ENCODE results near the gene GFY.
A peak's percentile ranks its signal among the peaks of the same experiment; 100 is the strongest.

The GFY gene

DNA sequence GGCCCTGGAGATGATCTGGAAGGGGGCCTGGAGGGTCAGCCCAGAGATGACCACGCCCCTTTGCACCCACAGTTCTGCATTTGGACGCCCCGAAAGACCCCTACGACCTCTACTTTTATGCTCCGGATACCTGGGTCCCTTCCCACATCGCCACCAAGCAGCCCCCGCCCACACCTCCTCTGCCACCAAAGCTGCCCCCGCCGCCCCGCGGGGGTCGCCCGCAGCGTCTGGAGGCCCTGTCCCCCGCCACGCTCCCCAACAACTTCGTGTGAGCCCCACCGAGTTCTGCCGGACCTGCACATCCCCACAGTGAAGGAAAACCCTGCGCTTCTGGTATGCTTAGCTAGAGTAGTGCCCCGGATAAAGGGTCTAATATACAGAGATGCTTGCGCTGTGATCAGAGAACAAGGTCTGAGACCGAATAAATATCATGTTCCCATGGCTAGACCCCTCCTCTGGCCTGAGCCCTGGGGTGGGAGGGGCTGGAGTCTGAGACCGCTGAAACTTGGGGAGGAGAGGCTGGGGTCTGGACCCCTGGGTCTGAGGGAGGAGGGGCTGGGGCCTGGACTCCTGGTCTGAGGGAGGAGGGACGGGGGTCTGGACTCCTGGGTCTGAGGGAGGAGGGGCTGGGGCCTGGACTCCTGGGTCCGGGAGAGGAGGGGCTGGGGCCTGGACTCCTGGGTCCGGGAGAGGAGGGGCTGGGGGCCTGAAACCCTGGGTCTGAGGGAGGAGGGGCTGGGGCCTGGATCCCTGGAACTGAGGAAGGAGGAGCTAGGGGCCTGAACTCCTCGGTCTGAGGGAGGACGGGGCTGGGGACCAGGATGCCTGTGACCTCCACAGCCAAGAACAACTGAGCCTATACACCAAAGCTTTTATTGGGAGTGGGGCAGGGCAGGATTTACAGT, 3.6 kb downstream of the GFY start:
- DNase-seq (ENCODE audit: low read depth), result no peak

DNA sequence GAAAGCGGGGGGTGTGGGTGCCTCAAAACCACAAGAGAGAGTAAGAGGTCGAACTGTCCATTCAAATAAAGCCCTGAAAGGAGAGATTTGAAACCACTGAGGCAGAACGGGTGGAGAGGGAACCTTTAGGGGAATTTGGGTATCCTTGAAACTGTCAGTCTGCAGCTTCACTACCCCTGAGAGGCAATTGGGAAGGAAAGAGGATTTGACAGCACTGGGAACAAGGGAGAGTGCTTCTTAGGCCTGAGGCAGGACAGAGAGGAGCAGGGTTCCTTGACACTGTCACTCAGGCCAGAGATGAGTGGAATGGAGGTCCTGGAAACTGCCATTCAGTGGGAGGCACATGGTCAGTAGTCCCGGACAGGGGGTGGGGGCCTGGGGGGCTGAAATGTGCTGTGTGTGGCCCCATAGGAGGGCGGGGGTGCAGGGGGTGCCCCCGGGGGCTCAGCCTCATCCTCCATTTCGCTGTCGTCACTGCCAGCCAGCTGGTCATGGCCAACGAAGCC, 5.0 kb downstream of the GFY start:
- no peak for DNase-seq (ENCODE audit: low read depth)

DNA sequence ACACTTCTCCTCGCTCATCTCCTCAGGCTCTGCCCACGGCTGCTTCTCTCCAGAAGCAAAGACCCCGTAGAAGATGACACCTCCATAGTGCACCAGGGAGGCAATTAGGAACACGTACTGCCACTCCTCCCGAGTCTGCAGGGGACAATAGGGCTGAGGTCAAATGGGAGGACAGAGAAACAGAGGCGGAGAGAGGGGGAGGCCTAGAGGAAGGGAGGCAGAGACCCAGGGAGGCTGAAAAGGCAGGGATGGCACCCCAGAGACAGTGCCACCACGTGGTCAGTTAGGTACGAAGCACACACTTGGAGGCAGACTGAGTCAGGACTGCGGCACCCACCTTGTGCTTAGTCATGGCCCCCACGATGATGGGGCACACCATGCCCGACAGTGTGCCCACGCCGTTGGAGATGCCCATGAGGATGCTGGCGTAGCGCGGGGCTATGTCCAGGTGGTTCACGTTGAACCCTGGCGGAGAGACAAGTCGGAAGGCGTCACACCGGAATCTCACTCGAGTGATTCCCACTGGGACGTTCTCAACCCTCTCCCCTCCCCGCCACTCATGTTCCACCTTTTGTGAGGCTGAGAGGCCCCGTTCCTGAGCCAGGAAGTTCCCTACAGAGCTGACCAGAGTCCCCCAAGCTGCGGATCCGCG, 5.6 kb downstream of the GFY start:
- DNase-seq (ENCODE audit: low read depth), result no peak

DNA sequence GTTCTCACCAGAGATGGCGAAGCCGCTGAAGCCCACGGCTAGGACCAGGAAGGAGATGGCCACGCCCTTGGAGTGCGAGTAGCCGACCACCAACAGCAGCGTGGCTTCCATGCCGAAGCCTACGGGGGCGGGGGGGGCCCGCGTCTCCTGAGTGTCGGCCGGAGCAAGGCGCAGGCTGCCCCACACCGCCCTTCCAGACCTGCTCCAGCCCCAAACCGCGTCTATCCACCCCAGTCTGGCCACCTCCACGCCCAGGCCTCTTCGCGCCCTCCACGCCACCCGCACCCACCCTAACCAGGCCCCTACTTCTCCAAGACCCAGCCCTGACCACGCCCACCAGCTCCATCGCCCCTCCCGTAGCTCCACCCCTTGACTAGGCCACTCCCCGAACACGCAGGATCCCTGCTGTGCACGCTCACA, 6.2 kb downstream of the GFY start:
- no peak for DNase-seq (ENCODE audit: low read depth)

DNA sequence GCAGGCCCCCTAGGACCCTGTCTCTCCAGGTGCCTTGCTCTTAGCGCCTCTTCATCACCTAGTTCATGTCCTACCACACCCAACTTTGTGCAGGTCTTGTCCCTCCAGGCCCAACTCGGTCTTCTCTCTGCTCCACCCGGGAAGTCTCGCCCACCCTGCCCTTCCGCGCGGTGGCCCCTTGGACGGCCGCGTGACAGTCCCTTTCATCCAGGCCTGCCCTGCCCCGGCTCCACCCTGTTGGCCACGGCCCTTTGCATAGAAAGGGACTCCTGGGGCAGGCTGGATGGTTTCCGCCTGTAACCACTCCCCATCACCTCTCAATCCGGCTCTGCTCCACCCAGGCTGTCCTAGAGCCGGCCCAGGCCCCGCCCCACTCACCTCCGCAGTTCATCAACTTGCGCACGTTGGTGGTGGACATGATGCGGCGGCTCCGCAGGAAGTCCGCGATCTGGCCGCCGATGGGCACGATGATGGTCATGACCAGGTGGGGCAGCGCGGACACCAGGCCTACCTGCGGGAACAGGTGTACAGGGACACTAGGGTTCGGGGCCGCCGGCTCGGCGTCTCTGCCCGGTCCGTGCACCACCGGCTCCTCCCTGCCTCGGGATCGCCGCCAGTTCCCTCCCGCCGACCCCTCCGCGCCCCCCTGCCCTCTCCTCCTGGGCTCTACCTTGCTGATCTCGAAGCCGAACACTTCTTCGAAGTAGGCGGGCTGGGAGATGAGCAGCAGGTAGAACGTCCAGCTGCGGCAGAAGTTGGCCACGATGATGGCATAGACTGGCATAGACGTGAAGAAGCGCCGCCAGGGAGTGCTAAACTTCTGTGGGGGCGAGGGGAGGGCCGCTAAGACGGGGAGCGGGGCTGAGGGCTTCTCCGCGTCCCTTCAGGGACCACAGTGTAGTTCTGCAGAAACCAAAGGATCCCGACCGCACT, 7.2 kb downstream of the GFY start:
- no peak for DNase-seq (ENCODE audit: low read depth)

DNA sequence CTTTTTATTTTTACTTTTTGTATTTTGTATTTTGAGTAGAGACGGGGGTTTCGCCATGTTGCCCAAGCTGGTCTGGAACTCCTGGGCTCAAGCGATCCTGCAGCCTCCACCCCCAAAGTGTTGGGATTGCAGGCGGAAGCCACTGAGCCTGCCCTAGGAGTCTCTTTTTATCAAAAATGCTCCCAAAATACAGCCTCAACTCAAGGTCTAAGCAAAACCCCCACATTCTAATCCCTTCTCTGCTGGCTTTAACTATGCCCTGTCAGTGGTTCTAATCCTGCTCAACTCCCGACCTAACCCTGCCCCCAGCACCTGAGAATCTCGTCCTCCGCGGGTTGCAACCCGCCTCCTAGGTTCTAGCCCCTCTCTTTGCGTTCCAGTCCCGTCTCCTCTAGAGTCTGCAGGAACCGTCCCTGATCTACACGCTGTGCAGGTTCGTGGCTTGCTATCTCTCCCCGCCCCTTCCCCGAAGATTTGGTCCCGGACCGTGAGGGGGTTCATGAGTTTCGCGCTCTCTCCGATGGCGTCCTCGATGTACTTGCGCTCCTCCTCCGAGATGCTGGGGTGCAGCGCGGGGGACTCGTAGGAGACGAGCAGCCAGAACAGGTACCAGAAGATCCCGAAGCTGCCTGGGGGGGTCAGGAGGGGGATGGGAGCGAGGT, 8.2 kb downstream of the GFY start:
- DNase-seq (ENCODE audit: low read depth), result no peak

DNA sequence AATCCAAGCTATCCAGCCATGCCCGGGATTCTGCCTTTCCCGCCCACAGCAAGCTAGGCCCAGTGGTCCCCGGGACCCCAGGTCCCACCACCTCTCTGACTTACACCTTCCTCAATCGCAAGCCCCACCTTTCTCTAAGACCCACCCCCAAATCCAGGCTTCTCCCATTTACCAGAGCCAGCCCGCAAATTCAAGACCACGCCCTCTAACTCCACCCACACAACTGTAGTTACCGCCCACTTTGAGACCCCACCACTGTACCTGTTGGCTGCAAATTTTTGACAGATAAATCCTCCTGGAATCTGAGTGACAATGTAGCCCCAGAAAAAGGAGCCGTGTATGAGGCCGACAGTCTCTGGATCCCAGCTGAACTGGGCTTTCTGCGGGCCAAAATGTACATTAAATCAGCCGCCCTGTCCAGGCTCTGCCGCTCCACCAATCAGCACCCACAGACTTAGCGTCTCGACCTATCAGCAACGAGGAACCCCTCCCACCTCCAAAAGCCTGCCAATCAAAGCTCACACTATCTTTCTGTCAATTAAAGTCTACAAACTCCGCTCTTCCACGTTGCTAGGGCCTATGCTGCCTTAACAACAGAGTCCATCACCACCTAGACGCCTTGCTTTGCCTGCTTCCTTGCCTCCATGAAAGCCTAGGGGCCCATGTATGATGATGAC, 9.9 kb downstream of the GFY start:
- no peak for DNase-seq (ENCODE audit: low read depth)

DNA sequence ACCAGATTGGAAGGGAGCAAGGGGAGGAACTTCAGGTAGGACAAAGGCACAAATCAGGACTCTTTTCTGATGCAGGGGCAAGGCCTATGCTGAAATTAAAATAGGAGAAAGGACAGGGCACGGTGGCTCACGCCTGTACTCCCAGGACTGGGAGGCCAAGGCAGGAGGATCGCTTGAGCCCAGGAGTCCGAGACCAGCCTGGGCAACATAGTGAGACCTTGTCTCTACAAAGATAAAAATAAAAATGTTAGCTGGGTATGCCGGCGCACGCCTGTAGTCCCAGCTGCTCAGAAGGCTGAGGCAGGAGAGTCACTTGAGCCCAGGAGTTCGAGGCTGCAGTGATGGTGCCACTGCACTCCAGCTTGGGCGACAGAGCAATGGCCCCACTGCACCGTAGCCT, 10.5 kb downstream of the GFY start:
- DNase-seq (ENCODE audit: low read depth), result no peak

DNA sequence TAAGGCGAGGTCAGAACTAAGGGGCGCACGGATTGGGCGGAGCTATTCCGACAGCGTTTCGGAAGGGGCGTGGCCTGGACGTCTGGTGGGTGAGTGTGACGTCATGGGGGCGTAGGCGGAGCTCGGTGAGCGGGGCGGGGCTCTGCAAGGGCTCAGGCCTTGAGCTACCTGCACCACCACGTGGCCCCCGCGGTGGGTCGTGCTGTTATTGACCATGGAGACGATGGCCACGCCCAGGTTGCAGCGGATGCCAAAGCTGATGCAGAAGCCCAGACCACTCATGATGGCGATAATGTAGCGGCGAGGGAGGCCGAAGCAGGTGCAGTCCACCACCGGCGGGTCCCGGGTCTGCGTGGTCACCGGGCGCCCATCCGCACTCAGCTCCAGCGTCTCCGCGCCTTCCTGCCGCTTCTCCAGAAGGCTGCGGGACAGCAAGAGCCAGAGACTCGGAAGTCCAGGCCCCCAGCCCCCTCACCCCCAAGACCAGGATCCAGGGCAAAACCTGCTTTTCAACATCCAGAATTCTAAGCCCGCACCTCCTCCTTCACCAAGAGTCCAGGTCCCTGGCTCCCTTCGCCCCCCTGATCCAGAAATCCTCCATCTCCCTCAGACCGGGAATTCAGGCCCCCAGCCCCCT, 11.3 kb downstream of the GFY start:
- DNase-seq (ENCODE audit: low read depth), result peak; percentile 31

DNA sequence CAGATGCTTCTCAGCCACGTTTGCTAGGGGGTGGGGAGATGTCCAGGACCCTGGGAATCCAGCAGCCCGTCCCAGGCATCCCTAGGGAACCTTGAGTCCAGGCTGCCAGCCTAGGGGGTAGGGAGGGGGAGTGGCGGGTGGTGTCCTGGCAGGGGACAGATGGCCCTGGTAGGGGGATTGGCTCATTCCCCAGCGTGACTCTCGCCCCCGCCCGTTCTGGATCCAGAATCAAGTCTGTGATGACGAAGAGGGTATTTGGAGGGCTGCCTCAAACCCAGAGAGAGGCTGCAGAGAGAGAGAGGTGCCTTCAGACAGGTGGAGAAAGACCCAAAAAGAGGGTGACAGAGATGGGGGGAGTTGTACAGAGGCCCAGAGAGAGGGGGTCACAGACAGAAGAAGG, 12.0 kb downstream of the GFY start:
- DNase-seq (ENCODE audit: low read depth), result no peak

DNA sequence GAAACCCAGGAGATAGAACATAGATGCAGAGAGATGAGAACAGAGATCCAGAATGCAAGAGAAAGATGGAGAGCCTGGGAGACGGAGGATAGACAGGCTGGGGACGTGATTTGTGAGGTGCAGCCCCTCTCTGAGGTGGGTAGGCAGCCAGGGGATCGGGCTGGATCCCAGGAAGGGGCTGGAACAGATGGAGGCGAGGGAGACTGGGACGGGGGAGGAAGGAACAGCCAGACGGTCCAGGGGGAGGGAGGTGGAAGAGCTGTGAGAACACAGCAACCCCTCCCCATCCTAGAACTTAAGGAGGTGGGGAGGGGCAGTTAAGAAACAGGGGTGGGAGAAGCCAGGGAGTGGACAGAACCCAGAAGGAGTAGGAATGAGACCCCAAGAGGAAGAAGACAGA, 13.1 kb downstream of the GFY start:
- no peak for DNase-seq (ENCODE audit: low read depth)

DNA sequence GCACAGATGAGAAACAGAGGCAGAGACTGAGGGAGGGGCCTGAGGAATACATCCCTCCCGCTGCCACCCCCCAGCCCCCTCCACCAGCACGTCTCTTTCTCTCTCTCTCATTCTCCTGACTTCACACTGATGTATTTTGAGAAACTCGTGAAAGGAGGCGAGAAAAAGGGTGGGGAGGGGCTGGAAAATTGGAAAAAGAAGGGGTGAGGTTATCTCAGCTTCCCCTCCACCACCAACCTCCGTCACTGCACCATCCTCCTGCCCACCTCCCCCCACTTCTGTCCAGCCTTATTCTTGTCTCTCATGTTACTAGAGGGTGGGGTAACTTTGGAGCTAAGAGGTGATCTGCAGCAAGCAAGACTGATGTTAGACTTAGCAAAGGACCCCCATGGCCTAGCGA, 14.6 kb downstream of the GFY start:
- DNase-seq (ENCODE audit: low read depth), result no peak

DNA sequence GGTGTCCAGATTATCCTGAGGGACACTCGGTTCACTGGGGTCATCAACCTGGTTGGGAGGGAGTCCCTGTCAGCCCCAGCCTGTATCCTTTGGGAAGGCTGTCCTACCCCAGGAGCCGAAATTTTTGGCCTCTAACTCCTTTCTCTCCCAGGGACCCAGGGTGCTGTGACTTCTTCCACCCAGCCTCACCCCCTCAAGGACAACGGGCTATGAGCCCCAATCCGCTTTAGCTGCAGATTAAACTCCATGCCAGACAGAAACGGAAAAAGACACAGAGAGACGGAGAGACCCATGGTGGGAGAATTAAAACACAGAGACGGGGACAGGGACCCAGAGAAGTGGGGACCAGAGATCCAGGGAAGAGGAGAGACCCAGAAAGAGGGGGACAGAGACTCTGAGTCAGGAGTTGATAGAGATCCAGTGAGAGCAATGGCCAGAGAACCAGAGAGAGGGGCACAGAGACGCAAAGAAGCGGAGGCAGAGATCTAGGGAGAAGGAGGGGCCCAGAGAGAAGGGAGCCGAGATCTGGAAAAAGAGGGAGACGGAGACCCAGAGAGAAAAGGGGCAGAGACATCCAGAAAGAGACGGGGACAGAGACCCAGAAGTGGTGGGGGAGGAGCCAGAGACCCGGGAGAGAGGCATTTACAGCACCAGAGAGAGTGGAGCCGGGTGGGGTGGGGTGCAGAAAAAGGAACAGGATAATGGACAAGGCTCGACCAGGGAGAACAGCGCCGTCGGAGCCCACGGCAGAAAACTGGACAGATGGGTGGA, 15.4 kb downstream of the GFY start:
- DNase-seq (ENCODE audit: low read depth), result no peak

DNA sequence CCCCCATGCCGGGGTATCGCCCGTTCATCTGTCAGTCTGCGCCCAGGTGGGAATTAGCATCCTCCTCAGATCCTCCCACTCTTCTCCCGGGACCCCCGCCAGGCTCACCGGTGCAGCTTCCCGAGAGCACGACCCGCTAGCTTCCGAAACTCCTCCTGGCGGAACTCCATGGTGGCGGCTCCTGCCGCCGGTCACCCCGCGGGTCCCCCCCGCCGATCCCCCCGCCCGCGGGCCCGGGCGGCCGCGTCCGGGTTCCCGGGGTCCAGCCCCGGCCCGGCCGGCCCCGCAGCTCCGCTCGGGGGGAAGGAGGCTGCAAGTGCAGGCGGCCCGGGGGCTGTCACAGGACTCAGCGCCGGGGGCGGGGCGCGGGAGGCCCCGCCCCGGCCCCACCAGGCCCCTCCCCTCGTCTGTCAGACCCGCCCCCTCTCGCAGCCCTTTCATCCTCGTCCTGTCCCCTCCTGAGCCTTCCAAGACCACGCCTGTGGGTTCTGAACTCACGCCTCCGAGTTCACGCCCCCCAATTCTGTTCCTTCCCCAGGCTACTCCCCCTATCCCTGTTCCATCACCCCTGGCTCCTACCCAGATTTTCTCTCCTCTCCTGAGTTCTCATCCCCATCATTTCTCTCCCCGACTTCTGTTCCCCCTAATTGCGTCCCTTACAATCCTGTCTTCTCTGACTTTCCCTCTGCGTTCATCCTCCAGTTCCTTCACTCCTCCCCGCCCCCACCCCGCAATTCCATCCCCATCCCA, 16.2 kb downstream of the GFY start, which contains the start of gene SLC17A7:
Gene SLC17A7, minus strand, starts transcription at position 318 of the 750 bp plus-strand sequence. Its CDS starts 148 bp downstream, at position 170.
- DNase-seq (ENCODE audit: low read depth), result no peak

DNA sequence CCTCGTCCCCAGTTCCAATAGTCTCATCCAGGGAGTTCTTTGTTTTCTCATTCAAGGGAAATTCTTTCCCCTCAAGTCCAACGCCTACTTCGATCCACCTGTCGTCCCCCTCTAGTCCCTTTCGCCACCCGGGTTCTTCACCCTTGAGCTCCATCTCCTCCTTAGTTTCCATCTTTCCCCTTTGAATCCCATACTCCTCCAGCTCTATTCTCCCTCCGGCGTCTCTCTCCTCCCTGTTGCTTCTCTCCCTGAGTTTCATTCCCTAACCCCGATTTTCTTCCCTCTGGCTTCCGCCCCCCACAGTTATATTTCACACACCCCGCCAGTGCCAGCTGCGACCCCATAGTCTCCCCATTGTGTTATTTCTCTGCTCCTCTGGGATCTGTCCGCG, 16.8 kb downstream of the GFY start:
- DNase-seq (ENCODE audit: low read depth), result no peak

DNA sequence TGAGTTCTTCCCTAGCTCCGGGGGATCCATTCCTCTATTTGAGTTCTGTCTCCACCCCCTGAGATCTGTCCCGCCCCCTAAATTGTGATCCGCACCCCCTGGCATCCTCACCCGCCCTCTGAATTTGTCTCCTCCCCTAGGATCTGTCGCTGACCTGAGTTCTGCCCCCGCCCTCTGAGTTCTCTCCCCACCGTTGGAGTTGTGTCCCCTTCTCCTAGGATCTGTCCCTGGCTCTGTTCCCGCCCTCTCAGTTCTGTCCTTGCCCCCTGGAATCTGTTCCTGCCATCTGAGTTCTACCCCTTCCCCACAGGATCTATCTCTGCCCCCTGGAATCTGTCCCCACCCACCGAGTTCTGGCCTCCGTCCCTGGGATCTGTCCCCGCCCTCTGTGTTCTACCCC, 17.2 kb downstream of the GFY start:
- no peak for DNase-seq (ENCODE audit: low read depth)

DNA sequence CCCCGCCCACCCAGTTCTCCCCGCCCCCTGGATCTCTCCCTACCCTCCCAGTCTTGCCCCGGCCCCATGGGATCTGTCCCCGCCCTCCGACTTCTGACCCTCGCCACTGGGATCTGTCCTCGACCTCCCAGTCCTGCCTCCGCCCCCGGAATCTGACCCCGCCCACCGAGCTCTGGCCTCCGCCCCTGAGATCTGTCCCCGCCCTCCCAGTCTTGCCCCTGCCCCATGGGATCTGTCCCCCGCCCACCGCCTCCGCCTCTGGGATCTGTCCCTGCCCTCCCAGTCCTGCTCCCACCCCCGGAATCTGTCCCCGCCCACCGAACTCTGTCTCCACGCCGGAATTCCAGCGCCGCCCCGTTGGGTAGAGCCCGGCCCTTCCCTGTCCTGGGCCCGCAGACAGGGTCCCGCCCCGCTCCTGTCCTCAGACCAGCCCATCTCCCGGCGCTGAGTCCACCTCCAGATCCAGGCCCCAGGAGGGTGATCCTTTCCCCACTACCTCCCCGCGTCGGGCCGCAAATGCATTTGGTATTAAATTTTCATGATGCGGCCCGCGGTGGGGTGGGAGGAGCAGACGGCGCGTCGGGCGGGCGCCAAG, 17.7 kb downstream of the GFY start:
- DNase-seq (ENCODE audit: low read depth), result peak; percentile 38

DNA sequence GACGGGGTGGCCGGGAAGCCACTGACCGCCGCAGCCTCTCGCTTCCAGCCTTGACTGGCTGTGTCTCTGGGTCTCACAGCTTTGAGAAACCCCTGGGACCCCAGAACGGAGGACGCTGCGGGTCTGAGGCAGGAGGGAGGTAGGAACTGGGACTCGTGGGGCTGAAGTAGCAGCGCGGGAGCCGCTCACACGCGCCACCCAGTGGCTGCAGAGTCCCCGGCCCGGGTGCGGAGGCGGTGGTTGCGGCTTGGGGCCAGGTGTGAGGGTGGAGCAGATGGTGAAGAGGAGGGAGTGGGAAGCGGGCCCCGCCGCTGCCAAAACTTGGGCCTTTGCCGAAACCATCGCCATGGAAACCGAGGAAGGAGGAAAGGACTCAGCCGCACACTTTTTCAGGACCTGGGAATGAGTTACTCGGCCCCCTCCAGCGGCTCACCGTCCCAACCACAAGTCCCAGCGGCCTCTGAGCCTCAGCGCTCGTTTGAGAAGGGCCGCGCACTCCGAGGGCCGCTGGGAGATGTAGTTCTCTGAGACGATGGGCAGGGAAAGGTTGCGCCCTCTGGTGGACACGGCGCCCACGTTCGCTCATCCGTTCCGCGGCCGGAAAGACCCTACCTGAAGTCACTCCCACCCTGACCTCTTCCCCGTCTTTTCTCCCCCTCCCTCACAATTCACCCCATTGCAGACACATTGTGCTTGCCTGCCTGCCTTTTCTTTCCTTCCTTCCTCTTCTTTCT, 18.3 kb downstream of the GFY start:
- peak; percentile 89 for DNase-seq (ENCODE audit: low read depth)
